Inflammatory macrophage treated with lipopolysaccharide for 1 hour (primary cell): ENCODE measurements around the gene KSR1.

Experiments used
- DNase-seq, 2 donors: peaks; one replicate each; pipeline ENCODE4 v3.0.0-alpha.2; 2020 to 2022

Gene KSR1

GRCh38 chr17:27597783-27598320 lies 141.6 kb downstream of the KSR1 start:
- DNase-seq = no peak

GRCh38 chr17:27598337-27599050 lies 142.2 kb downstream of the KSR1 start:
- DNase-seq = no peak

GRCh38 chr17:27600471-27600870 lies 144.2 kb downstream of the KSR1 start:
- no peak for DNase-seq

- DNase-seq = peak; percentile 52 to 94
Measured at GRCh38 chr17:27601069-27601974, 145.1 kb downstream of the KSR1 start.

GRCh38 chr17:27601975-27602302 lies 145.7 kb downstream of the KSR1 start:
- no peak for DNase-seq

- DNase-seq = peak; percentile 34 to 81
Measured at GRCh38 chr17:27602721-27603420, 146.6 kb downstream of the KSR1 start.

GRCh38 chr17:27603421-27603770 lies 147.1 kb downstream of the KSR1 start:
- DNase-seq = no peak

- no peak for DNase-seq
Measured at GRCh38 chr17:27603880-27604794, 147.9 kb downstream of the KSR1 start.

- no peak for DNase-seq
Measured at GRCh38 chr17:27605409-27605808, 149.2 kb downstream of the KSR1 start.

GRCh38 chr17:27607521-27608091 lies 151.4 kb downstream of the KSR1 start:
- no peak for DNase-seq

GRCh38 chr17:27608328-27609230 lies 152.3 kb downstream of the KSR1 start:
- DNase-seq = no peak

- DNase-seq = peak; percentile 38 to 42
Measured at GRCh38 chr17:27609611-27610303, 153.5 kb downstream of the KSR1 start.

- DNase-seq = no peak
Measured at GRCh38 chr17:27610304-27610677, 154.0 kb downstream of the KSR1 start.

- DNase-seq = no peak
Measured at GRCh38 chr17:27612160-27612770, 156.0 kb downstream of the KSR1 start.

- no peak for DNase-seq
Measured at GRCh38 chr17:27613433-27613832, 157.2 kb downstream of the KSR1 start.

GRCh38 chr17:27615121-27615520 lies 158.9 kb downstream of the KSR1 start:
- no peak for DNase-seq

- no peak for DNase-seq
Measured at GRCh38 chr17:27616414-27616813, 160.2 kb downstream of the KSR1 start.

- DNase-seq = no peak
Measured at GRCh38 chr17:27618417-27618816, 162.2 kb downstream of the KSR1 start.

GRCh38 chr17:27620721-27621120 lies 164.5 kb downstream of the KSR1 start:
- no peak for DNase-seq

GRCh38 chr17:27621536-27621935 lies 165.3 kb downstream of the KSR1 start:
- no peak for DNase-seq
